HG03039 (cell line): ENCODE data around the gene AATK.

Experiments used
- ATAC-seq: cut with Tn5 transposase; IDR thresholded peaks from one replicate; pipeline ENCODE4 v1.9.1; 2021; ENCODE audit warnings: mild to moderate bottlenecking, moderate library complexity; ENCODE audit not compliant: unreplicated experiment

The AATK gene

GRCh38 chr17:81197409-81197795 lies 31.4 kb upstream of the AATK start:
- no peak for ATAC-seq

- ATAC-seq = no peak
Measured at GRCh38 chr17:81196505-81197408, 30.7 kb upstream of the AATK start.

- ATAC-seq = no peak
Measured at GRCh38 chr17:81195941-81196495, 30.0 kb upstream of the AATK start.

- no peak for ATAC-seq
Measured at GRCh38 chr17:81194941-81195901, 29.2 kb upstream of the AATK start.

- ATAC-seq = no peak
Measured at GRCh38 chr17:81194225-81194760, 28.3 kb upstream of the AATK start.

- ATAC-seq = no peak
Measured at GRCh38 chr17:81193470-81194224, 27.6 kb upstream of the AATK start.

GRCh38 chr17:81193051-81193410 lies 27.0 kb upstream of the AATK start:
- no peak for ATAC-seq

GRCh38 chr17:81192386-81193050 lies 26.5 kb upstream of the AATK start:
- ATAC-seq = no peak

- no peak for ATAC-seq
Measured at GRCh38 chr17:81191646-81192045, 25.6 kb upstream of the AATK start.

- no peak for ATAC-seq
Measured at GRCh38 chr17:81191116-81191515, 25.1 kb upstream of the AATK start.

- ATAC-seq = no peak
Measured at GRCh38 chr17:81190591-81190990, 24.6 kb upstream of the AATK start.

- ATAC-seq = no peak
Measured at GRCh38 chr17:81189670-81190530, 23.9 kb upstream of the AATK start.

- ATAC-seq = no peak
Measured at GRCh38 chr17:81189016-81189415, 23.0 kb upstream of the AATK start.

- ATAC-seq = no peak
Measured at GRCh38 chr17:81188491-81188840, 22.4 kb upstream of the AATK start.

- ATAC-seq = no peak
Measured at GRCh38 chr17:81187586-81188490, 21.8 kb upstream of the AATK start.

- no peak for ATAC-seq
Measured at GRCh38 chr17:81187120-81187519, 21.1 kb upstream of the AATK start.

GRCh38 chr17:81186203-81186602 lies 20.2 kb upstream of the AATK start:
- ATAC-seq = no peak

- ATAC-seq = no peak
Measured at GRCh38 chr17:81184555-81184954, 18.5 kb upstream of the AATK start.
